ENCODE data around the gene KMT5B.

Gene KMT5B

DNA sequence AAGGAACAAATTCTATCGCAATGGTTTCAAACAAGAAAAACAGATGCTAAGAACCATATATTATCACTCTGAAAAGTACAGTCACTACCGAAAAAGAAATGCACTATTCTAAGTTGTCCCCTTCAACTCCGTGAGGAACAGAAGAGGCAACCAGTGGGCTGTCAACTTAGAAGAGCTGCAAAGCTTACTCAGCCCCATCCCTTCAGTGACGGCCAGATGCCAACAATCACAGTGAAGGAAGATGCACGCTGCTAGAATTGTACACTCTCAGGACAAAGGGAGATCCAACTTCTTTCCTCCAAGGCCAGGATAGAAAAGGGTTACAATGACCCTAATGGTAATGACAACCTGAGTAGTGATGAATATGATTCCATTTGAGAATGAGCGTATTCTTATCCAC, 53.4 kb downstream of the KMT5B start:
- no peak for TF ChIP-seq CTCF (IDR thresholded peaks at IDR 0.05; ENCODE audit: low read length)
- no peak for TF ChIP-seq EZH2 (IDR thresholded peaks at IDR 0.05; ENCODE audit: borderline replicate concordance, low read length)
- Histone ChIP-seq H3K79me2 (ENCODE audit: insufficient read depth, low read length) (no peaks in the 10 kb centered on the region), H3K4me1 (ENCODE audit: insufficient read depth, low read length, severe bottlenecking) (peaks cover 6% of the 10 kb centered on the region), H3K9ac (ENCODE audit: low read length) (no peak overlapping the region), H3K4me2 (ENCODE audit: low read length) (no peak overlapping the region), H2AFZ (ENCODE audit: low read length) (no peak overlapping the region), H4K20me1 (ENCODE audit: insufficient read depth, low read length) (no peaks in the 10 kb centered on the region), H3K9me2 (ENCODE audit: low read depth, low read length) (no peaks in the 10 kb centered on the region), H3F3A (ENCODE audit: insufficient read depth, low read length) (no peaks in the 10 kb centered on the region), H3K36me3 (ENCODE audit: insufficient read depth, low read length) (0 out of 2 replicates have a peak, but pooled peaks cover 10% of the 10 kb centered on the region), H3K9me3 (ENCODE audit: low read length) (no peaks in the 10 kb centered on the region), H3K27me3 (ENCODE audit: insufficient read depth, low read length) (no peaks in the 10 kb centered on the region), H3K27ac (ENCODE audit: low read depth, low read length, poor library complexity, severe bottlenecking) (no peak overlapping the region), H3K4me3 (ENCODE audit: low read depth, low read length, poor library complexity, severe bottlenecking) (no peak overlapping the region)

- TF ChIP-seq CTCF (IDR thresholded peaks at IDR 0.05; ENCODE audit: low read length): no peak
- no peak for TF ChIP-seq EZH2 (IDR thresholded peaks at IDR 0.05; ENCODE audit: borderline replicate concordance, low read length)
- Histone ChIP-seq H4K20me1 (ENCODE audit: insufficient read depth, low read length) (no peaks in the 10 kb centered on the region), H3K4me2 (ENCODE audit: low read length) (no peak overlapping the region), H3K79me2 (ENCODE audit: insufficient read depth, low read length) (no peaks in the 10 kb centered on the region), H3K9ac (ENCODE audit: low read length) (no peak overlapping the region), H3K9me3 (ENCODE audit: low read length) (no peaks in the 10 kb centered on the region), H3K36me3 (ENCODE audit: insufficient read depth, low read length) (0 out of 2 replicates have a peak, but pooled peaks cover 10% of the 10 kb centered on the region), H3K4me1 (ENCODE audit: insufficient read depth, low read length, severe bottlenecking) (peaks cover under 1% of the 10 kb centered on the region), H3K27ac (ENCODE audit: low read depth, low read length, poor library complexity, severe bottlenecking) (no peak overlapping the region), H3K4me3 (ENCODE audit: low read depth, low read length, poor library complexity, severe bottlenecking) (no peak overlapping the region), H3F3A (ENCODE audit: insufficient read depth, low read length) (no peaks in the 10 kb centered on the region), H3K9me2 (ENCODE audit: low read depth, low read length) (no peaks in the 10 kb centered on the region), H2AFZ (ENCODE audit: low read length) (no peak overlapping the region), H3K27me3 (ENCODE audit: insufficient read depth, low read length) (no peaks in the 10 kb centered on the region)
These were observed 53.9 kb downstream of the KMT5B start for GRCh38 chr11:68159161-68159560.

- no peak overlapping the region for H3K4me3 ChIP-seq (ENCODE audit: low read depth, low read length, poor library complexity, severe bottlenecking)
- H2AFZ ChIP-seq (ENCODE audit: low read length): no peak overlapping the region
- no peaks in the 10 kb centered on the region for H3K79me2 ChIP-seq (ENCODE audit: insufficient read depth, low read length)
- H3K27ac ChIP-seq (ENCODE audit: low read depth, low read length, poor library complexity, severe bottlenecking): no peak overlapping the region
- 0 out of 2 replicates have a peak, but pooled peaks cover 10% of the 10 kb centered on the region for H3K36me3 ChIP-seq (ENCODE audit: insufficient read depth, low read length)
- no peaks in the 10 kb centered on the region for H3K27me3 ChIP-seq (ENCODE audit: insufficient read depth, low read length)
- H4K20me1 ChIP-seq (ENCODE audit: insufficient read depth, low read length): no peaks in the 10 kb centered on the region
- H3K9ac ChIP-seq (ENCODE audit: low read length): no peak overlapping the region
- no peak overlapping the region for H3K4me2 ChIP-seq (ENCODE audit: low read length)
- TF ChIP-seq CTCF (IDR thresholded peaks at IDR 0.05; ENCODE audit: low read length) (no peak), EZH2 (IDR thresholded peaks at IDR 0.05; ENCODE audit: borderline replicate concordance, low read length) (no peak)
- H3K9me3 ChIP-seq (ENCODE audit: low read length): no peaks in the 10 kb centered on the region
- H3F3A ChIP-seq (ENCODE audit: insufficient read depth, low read length): no peaks in the 10 kb centered on the region
- H3K4me1 ChIP-seq (ENCODE audit: insufficient read depth, low read length, severe bottlenecking): no peaks in the 10 kb centered on the region
- H3K9me2 ChIP-seq (ENCODE audit: low read depth, low read length): no peaks in the 10 kb centered on the region
These were observed 54.5 kb downstream of the KMT5B start for GRCh38 chr11:68158580-68158979.

Data from OCI-LY1 (cell line).